COR-L47 (cell line): ENCODE measurements around the gene ANKIB1.
"Not testable (repeated sequence)": the region's sequence is repeated elsewhere in the genome, so short reads cannot be mapped to it uniquely, and the experiment has no call there.

Source experiments
- DNase-seq: peaks from one replicate; lab custom pipeline; 2025; lab: John Stamatoyannopoulos, UW

The ANKIB1 gene, protein sequence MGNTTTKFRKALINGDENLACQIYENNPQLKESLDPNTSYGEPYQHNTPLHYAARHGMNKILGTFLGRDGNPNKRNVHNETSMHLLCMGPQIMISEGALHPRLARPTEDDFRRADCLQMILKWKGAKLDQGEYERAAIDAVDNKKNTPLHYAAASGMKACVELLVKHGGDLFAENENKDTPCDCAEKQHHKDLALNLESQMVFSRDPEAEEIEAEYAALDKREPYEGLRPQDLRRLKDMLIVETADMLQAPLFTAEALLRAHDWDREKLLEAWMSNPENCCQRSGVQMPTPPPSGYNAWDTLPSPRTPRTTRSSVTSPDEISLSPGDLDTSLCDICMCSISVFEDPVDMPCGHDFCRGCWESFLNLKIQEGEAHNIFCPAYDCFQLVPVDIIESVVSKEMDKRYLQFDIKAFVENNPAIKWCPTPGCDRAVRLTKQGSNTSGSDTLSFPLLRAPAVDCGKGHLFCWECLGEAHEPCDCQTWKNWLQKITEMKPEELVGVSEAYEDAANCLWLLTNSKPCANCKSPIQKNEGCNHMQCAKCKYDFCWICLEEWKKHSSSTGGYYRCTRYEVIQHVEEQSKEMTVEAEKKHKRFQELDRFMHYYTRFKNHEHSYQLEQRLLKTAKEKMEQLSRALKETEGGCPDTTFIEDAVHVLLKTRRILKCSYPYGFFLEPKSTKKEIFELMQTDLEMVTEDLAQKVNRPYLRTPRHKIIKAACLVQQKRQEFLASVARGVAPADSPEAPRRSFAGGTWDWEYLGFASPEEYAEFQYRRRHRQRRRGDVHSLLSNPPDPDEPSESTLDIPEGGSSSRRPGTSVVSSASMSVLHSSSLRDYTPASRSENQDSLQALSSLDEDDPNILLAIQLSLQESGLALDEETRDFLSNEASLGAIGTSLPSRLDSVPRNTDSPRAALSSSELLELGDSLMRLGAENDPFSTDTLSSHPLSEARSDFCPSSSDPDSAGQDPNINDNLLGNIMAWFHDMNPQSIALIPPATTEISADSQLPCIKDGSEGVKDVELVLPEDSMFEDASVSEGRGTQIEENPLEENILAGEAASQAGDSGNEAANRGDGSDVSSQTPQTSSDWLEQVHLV

DNA sequence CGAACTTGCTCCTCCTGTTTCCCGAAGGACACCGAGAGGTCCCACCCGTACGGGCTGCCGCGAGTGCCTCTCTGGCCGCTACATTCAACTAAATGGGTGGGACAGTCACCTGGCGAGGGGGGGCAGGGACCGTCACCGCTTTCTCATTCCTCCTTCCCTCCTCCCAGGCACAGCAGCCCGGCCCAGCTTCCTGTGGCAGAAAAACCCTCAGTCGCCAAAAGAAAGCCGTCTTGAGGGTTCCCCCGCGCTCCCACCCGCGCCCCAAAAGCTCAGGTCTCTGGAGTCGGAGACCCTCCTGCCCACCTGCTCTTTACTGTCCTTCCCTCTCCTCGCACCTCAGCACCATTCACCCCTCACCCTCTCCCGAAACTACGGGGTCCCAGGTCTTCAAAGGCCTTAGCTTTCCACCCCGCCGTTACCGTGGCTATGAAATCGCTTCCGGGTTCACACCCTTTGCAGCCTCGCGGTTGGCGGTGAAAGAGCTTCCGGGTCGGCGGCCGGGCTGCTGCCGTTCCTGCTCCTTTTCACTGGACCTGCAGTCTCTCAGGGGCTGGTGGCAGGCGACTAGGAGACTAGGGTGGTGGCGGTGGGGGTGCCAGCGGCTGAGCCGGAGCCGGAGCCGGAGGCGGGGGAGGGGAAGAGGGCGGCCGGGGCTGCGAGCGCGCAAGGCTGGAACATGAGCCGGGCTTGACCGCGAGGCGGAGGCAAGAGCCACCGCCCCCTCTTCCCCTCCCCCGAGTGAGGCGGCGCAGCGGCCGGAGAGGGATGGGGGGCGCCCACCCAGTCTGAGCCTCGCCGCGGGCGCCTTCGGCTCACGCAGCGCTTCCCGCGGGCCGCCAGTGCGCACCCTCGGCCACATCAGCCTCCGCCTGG is at the start of gene ANKIB1, which contains the start of gene KRIT1:
ANKIB1 (plus strand) TSS at position 488 of the 873 bp plus-strand sequence. CDS start 49,005 bp downstream, outside the sequence.
KRIT1 (minus strand) TSS at position 428 of the 873 bp plus-strand sequence. CDS start 3,779 bp downstream, outside the sequence.
- peak; percentile 85 for DNase-seq

DNA sequence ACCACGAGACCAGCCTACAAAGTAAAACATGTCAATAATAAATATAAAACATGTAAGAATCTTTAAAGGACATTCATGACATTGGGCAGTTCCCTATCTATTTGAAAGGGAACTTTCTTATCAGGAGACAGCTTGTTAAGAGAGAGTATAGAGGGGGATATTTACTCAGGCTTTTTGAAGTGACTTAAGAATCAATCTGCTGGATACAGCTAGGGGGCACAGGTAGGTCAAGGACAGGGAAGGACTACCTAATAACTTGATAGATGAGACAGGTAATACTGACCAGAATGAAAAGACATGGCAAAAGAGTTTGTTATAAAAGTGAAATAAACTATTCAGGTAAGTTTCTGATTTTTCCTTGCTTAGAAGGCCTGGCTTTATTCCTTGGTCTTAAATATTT is 45.0 kb upstream of the ANKIB1 start:
- no peak for DNase-seq

DNA sequence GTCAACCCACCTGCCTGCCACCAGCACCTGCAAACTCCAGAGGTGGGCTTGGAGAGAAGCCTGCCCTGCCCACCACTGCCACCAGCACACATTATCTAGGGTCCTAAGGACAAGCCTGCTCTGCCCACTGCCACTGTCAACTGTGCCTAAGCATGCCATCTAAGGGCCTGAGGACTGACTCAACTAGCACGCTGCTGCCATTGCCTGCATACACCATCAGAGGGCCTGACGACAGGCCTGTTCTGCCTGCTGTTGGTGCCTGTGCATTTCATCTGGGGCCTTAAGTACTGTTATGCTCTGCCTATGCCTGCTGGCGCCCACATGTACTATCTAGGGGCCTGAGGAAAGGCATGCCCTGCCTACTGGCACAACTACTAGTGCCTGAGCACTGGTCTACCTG is 39.8 kb upstream of the ANKIB1 start:
- DNase-seq: no peak

DNA sequence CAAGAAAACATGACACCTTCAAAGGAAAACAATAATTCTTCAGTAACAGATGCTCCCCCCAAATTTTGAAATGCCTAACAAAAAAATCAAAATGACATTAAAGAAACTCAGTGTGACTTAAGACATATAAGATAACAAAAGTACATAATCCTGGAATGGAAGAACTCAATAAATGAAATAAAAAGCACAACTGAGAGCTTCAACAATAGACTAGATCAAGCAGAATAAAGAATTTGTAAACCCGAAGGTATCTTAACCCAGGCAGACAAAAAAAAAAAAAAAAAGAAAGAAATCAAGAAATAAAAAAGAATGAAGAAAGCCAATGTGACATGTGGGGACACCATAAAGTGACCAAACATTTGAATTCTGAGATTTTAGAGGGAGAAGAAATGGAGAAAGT is 39.1 kb upstream of the ANKIB1 start:
- DNase-seq: no peak

DNA sequence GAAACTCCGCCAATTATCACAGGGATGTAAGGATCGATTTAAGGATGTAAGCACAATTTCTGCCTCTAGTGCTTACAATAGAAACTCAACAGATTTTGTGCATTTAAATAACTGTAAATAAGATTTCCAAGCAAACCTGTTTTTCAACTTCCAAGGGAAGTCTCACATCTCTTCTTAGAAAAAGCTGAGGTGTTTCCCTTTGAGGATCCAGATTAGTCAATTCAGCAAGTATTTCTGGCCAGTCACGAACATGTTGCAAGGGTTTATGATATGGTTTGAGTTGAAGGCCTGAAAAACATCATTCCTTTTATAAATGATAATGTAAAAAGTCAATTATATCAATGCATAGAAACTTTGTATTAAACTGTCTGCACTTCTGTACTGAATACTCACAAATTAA is 24.0 kb upstream of the ANKIB1 start:
- no peak for DNase-seq

DNA sequence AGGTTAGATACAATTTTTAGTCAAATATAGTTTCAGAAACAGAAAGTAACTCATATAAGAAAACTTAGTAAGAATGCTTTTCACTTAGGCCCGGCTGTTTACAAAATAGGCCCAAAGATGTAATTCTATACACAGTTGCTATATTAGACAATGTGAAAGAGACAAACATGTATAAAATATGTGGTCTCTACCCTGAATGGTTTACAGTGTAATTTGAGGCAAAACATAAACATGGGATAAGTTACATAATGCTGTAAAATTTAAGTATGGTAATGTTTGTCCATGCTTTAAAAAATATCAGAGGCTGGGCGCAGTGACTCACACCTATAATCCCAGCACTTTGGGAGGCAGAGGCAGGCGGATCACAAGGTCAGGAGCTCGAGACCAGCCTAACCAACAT is 18.8 kb upstream of the ANKIB1 start:
- DNase-seq: no peak

DNA sequence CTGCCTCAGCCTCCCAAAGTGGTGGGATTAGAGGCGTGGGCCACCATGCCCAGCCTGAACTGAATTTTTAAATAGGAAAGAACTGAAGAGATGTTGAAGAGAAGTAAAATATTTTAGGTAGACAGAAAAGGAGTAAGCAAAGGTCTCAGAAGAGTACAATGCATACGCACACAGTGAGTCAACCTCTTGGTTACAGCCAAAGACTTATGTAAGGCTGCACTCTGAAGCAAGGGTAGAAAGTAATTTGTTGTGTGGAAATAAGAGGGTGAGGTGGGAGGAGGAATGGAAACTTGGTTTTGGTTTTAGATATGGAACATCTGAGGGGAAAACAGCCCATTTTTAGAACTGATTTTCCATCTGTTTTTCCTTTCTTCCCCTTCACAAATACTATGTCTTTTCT is 17.7 kb upstream of the ANKIB1 start:
- DNase-seq: no peak

DNA sequence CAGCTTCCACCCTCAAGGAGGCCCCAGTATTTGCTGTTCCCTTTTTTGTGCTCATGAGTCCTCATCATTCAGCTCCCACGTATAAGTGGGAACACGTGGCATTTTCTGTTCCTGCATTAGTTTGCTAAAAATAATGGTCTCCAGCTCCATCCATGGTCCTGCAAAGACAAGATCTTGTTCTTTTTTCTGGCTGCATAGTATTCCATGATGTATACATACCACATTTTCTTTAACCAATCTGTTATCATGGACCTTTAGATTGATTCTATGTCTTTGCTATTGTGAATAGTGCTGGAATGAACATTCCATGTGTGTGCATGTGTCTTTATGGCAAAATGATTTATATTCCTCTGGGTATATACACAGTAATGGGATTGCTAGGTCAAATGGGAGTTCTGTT is 17.0 kb upstream of the ANKIB1 start:
- no peak for DNase-seq

DNA sequence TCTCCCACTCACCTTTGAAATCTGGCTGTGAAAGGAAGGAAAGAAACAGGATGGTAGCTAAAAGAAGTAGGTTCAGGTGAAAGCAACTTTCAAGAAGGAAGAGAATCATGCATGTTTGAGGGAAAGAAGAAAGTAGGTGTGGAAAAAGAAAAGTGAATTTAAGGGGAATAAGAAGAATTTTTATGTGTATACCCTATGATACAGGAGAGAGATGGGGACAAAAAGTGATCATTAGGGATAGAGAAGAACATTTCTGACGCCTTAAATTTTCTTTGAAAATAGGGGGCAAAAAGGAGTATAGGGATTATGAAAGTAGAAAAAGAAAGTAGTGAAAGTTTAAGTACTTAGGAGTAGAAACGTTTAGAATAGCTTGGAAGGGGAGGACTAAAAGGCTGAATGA is 15.2 kb upstream of the ANKIB1 start:
- no peak for DNase-seq

DNA sequence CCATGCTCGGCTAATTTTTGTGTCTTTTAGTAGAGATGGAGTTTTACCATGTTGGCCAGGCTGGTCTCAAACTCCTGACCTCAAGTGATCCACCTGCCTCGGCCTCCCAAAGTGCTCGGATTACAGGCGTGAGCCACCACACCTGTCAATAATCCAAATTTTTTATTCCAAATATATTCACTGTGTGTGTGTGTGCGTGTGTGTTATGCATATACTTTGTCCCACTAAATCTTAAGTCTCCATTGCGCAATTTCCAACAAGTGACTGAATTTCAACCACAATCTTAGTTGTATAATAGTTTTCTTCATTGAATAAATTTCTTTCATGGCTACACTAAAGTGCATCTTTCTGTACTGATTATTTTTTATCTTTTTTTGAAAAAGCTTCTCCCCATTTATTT is 2.8 kb upstream of the ANKIB1 start:
- DNase-seq: no peak

DNA sequence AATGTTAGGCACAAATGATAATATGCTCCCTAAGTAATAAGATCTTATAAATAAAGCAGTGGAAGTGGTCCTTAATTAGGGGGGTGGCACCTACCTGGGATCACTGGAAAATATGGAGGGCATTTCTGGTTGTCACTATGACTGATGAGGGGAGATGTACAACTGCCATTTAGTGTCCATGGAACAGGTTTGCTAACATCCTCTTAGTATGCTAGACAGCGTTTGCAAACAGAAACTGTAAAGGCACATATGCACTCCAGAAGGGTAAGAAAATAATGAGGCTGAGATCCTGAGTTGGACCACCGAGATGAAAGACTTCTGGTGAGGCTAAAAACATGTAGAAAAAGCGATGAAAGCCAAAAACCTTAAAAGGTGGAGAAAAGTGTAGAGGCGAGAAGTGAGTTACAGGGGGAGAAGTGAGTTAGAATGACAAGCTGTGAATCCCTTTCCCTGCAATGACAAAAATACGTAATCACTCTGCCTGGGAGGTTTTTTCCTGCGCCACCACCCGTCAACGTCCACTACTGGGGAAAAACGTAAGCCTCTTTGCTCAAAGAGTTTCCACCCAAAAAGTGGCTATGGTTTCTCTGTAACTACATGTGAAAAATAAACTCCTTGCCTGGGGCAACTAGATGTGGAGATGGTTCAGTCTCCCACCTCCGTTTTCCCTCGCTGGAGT is 827 bp upstream of the ANKIB1 start:
- peak; percentile 46 for DNase-seq

DNA sequence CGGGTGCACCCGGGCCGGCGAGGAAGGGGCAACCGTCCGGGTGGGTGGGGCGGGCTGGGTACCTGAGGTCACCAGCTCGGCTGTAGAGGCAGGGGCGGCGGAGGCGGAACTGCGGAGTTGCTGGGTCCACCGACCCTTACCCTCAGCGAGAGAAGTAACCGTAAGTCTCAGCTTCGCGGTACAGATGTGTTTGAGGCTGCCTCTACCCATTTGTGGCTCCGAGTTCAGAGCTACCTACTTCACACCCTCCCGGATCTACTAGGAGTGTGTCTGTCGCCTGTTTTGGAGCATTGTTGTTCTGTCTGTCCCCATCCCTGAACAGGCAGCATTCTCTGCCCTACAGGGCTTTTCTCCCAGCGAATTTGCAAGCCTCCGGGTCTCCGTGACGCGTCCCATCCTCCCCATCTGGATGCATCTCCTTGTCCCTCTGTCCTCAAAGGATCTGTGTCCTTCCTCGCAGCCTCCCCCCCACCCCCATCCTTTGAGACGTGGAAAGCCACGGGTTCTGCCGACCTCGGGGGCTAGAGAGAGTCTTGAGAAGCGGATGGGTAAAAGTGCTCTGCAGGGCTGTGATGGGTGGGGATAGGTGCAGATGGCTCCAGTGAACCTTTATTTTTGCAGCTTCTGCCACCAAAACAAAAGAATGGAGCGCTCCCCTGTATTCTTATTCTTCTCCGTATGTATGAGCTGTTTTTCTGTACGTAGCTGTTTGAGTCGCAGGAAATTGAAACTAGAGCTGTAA is 757 bp downstream of the ANKIB1 start:
- DNase-seq: peak; percentile 14

DNA sequence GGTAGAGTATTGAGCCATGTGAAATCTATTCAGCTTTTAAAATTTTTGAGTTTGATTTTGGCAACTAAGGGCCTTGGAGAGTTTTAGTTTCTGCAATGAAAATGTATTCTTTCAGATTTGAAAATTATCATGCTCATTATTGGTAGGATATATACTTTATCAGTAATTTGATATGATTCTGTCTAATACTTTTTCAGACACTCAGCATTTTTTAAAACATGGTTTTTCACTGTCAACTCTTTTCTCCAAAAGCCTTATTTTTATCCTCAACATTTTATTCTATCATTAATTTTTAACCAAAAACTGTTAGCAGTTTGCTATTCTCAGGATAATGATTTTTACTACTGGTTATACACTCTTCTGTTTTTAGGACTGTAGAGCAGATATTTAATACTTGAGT is 4.8 kb downstream of the ANKIB1 start:
- DNase-seq: no peak

DNA sequence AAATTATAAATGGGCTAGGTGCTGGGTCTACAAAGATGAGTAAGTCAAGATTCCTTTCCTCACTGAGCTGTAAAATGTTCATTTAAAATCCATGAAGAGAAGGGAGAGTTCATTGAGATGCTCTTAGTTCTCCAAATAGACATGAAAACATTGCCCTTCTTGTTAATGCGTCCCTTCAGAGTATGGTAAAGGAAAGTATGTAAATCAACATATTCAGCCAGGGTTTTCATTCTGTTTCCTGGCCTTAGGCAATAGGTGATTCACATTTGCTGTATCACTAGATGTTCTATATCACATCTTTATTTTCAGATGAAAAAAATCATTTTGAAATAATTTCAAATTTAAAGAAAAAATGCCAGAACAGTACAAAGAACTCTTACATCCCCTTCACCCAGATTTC is 5.4 kb downstream of the ANKIB1 start:
- DNase-seq: no peak

DNA sequence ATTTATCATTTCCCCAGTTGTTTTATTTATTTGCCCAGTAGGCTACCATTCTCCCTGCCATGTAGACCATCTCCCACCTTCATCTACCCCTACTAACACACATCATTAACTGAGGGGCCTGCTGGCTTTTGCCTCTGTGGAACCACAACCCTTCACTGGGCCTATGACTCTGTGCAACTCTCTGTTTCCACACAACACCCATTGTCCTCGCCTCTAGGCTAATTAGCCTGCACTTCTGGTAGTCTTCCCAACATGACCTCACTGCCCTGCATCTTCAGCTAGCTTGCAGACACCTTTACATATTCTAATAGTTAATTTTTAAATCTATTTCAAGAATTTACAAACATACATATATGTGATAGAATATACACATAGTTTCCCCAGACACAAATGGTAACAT is 7.5 kb downstream of the ANKIB1 start:
- no peak for DNase-seq

DNA sequence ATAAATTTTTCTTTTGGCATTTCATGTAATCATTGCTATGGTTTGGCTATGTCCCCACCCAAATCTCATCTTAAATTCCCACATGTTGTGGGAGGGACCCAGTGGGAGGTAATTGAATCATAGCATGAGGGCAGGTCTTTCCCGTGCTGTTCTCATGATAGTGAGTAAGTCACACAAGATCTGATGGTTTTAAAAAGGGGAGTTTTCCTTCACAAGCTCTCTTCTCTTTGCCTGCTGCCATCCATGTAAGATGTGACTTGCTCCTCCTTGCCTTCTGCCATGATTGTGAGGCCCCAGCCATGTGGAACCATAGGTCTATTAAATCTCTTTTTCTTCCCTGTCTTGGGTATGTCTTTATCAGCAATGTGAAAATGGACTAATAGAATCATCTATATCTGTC is 9.0 kb downstream of the ANKIB1 start:
- DNase-seq: not testable (repeated sequence)

DNA sequence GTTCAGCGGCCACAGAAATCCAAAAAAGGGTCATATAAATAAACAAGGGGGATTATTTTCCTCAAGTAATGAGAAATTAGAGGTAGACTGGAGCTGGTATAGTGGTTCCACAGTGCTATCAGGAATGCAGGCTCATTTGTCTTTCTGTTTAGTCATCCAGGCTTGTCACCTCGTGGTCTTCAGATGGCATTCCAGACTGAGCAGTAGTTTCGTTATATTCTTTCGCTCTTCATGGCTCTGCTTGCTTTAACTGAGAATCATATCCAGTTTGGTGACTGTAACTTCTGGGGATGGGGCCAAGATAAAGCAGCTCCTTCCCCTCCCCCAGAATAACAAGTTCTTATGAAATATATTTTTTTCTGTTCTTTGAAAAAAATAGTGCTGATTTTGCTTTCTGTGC is 9.5 kb downstream of the ANKIB1 start:
- DNase-seq: no peak

DNA sequence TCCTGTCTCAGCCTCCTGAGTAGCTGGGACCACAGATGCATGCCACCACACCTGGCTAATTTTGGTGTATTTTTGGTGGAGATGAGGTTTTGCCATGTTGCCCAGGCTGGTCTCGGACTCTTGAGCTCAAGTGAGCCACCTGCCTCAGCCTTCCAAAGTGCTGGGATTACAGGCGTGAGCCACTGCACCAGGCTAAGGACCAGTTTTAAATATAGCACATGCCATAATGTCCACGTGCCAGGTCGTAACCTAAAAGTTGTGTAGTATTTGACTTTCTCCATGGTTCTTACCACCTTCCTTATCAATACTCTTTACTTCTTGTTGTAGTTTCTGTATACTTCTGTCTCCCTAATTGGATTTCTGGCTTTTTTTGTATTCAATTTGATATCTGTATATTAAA is 13.3 kb downstream of the ANKIB1 start:
- no peak for DNase-seq

DNA sequence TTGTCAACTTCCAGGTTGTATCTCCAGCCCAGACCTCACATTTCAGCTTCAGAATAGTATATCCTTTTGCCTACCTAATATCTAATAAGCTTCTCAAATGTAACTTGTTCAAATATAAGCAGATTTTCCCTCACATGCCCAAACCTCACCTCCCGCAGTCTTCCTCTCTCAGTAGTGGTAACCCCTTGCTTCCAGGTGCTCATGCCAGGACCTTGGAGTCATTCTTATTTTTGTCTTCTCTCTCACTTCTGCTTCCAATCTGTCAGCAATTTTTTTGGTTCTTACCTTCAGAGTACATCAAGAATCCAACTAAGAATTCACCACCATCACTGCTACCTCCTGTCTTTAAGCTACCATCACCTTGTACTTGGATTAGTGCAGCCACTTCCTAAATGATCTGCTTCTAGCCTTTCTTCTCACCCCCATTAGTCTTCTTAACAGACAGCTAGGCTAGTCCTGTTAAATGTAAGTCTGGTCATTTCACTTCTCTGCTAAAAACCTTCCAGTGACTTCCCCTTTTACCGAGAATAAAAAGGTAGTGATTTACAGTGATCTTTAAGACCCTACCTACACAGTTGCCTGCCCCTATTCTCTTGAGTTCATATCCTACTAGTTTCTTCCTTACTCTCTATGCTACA is 14.0 kb downstream of the ANKIB1 start:
- no peak for DNase-seq

DNA sequence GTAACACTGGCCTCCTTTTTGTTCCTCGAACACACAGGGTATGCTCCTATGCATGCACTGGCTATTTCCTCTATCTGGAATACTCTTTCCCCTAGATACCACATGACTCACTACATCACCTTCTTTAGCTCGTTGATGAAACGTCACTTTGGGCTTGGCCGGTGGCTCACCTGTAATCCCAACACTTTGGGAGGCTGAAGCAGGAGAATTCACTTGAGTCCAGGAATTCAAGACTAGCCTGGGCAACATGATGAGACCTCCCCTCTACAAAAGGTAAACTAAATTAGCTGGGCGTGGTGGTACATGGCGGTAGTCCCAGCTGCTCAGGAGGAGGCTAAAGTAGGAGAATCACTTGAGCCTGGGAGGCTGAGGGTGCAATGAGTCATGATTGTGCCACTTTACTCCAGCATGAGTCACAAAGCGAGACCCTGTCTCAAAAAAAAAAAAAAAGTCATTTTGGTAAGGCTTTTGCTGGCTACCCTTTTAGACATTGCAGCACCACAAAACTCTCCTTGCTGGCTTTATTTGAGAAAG is 14.5 kb downstream of the ANKIB1 start:
- DNase-seq: no peak
